GM23248 (cell line): ENCODE results near the gene FRMD3. TPM values are rescaled to one million over a fixed set of nuclear protein-coding genes. Genes with fewer than 3 reads are reported as not detected.
A peak's percentile ranks its signal among the peaks of the same experiment; 100 is the strongest.

ENCODE experiments used
- DNase-seq: peaks from one replicate; pipeline ENCODE4 v3.0.0-alpha.2; 2015
- H2AFZ ChIP-seq: fragments of 200-600 bp; sonication (generic); 2 replicates; pipeline ENCODE4 v1.6.1; 2016; ENCODE audit warnings: antibody characterized with exemption
- H3F3A ChIP-seq: fragments of 200-600 bp; sonication (generic); 2 replicates; pipeline ENCODE4 v1.6.1; 2016; ENCODE audit warnings: mild to moderate bottlenecking, antibody characterized with exemption, mixed run types; ENCODE audit not compliant: insufficient read depth
- H3K27ac ChIP-seq: fragments of 200-600 bp; sonication (generic); 2 replicates; pipeline ENCODE4 v1.5.1; 2016; ENCODE audit warnings: mild to moderate bottlenecking
- H3K27me3 ChIP-seq: fragments of 200-600 bp; sonication (generic); replicated peaks from 2 replicates; pipeline ENCODE4 v1.6.1; 2016; ENCODE audit warnings: mild to moderate bottlenecking; ENCODE audit not compliant: insufficient read depth
- H3K36me3 ChIP-seq: fragments of 200-600 bp; sonication (generic); 2 replicates; pipeline ENCODE4 v1.6.1; 2016; ENCODE audit warnings: low read depth, mild to moderate bottlenecking
- H3K4me1 ChIP-seq: fragments of 200-600 bp; sonication (generic); 2 replicates; pipeline ENCODE4 v1.6.1; 2016; ENCODE audit warnings: mild to moderate bottlenecking; ENCODE audit not compliant: insufficient read depth
- H3K4me2 ChIP-seq: fragments of 200-600 bp; sonication (generic); one replicate; pipeline ENCODE4 v1.6.1; 2016; ENCODE audit warnings: mild to moderate bottlenecking; ENCODE audit not compliant: unreplicated experiment
- H3K4me3 ChIP-seq: fragments of 200-600 bp; sonication (generic); 2 replicates; pipeline ENCODE4 v1.5.1; 2016; ENCODE audit warnings: mild to moderate bottlenecking
- H3K79me2 ChIP-seq: fragments of 200-600 bp; sonication (generic); 2 replicates; pipeline ENCODE4 v1.6.1; 2016; ENCODE audit warnings: mild to moderate bottlenecking; ENCODE audit not compliant: insufficient read depth
- H3K9ac ChIP-seq: fragments of 200-600 bp; sonication (generic); 2 replicates; pipeline ENCODE4 v1.6.1; 2016; ENCODE audit warnings: mild to moderate bottlenecking
- H3K9me2 ChIP-seq: fragments of 200-600 bp; sonication (generic); 2 replicates; pipeline ENCODE4 v1.6.1; 2016; ENCODE audit warnings: mixed run types, mild to moderate bottlenecking, moderate library complexity; ENCODE audit not compliant: insufficient read depth
- H3K9me3 ChIP-seq: fragments of 200-600 bp; sonication (generic); one replicate; pipeline ENCODE4 v1.6.1; 2017; ENCODE audit warnings: low read depth
- H4K20me1 ChIP-seq: fragments of 200-600 bp; sonication (generic); 2 replicates; pipeline ENCODE4 v1.6.0; 2016; ENCODE audit not compliant: insufficient read depth
- EZH2 ChIP-seq: fragments of 200-600 bp; sonication (generic); IDR thresholded peaks from 2 replicates; pipeline ENCODE4 v1.6.1; 2018; ENCODE audit warnings: antibody characterized with exemption, mild to moderate bottlenecking; ENCODE audit not compliant: insufficient read depth, poor library complexity, severe bottlenecking
- EZH2phosphoT487 ChIP-seq: fragments of 200-600 bp; sonication (generic); IDR thresholded peaks from 2 replicates; pipeline ENCODE4 v1.6.1; 2018; ENCODE audit warnings: antibody characterized with exemption, moderate library complexity, mild to moderate bottlenecking, low read depth; ENCODE audit not compliant: insufficient read depth
- WGBS, 2 experiments: methylation state at CpG; one replicate each; pipeline ENCODE4 v1.1.6; 2015 to 2017; ENCODE audit warnings: low lambda C conversion rate in 2 of 2, low coverage in 1 of 2; ENCODE audit errors: missing lambda C conversion rate in 2 of 2; 5-methylcytosine and 5-hydroxymethylcytosine counted together
- in situ Hi-C: fragments of 300-500 bp; cut with MboI; formaldehyde crosslinking; loops from 2 replicates; pipeline ENCODE4 v1.15.0; 2020
- polyA plus RNA-seq: library from polyadenylated mRNA; unstranded; fragments of >200 nt; fragmentation: Nextera tagmentation; extraction: Ambion mirVana; gene quantifications from 2 replicates; pipeline ENCODE4 v1.2.1, GENCODE V29; 2016
- total RNA-seq: library from RNA; depleted of rRNA; stranded (reverse); fragments of >200 nt; shearing (Covaris generic); gene quantifications from 2 replicates; pipeline ENCODE4 v1.2.3, GENCODE V29; 2014

The FRMD3 gene
- total and polyA plus RNA-seq, 2 experiments from 2014 or later, result 0.32 to 0.66 TPM

- Histone ChIP-seq H3K4me1 (peaks cover 22% of the 10 kb centered on the region), H3K4me2 (no peak overlapping the region), H3K27me3 (no peaks in the 10 kb centered on the region), H4K20me1 (no peaks in the 10 kb centered on the region), H3K9me2 (no peaks in the 10 kb centered on the region), H3K36me3 (no peaks in the 10 kb centered on the region), H3F3A (peaks cover 26% of the 10 kb centered on the region), H3K27ac (no peak overlapping the region), H2AFZ (no peak overlapping the region), H3K9me3 (no peaks in the 10 kb centered on the region), H3K4me3 (no peak overlapping the region), H3K9ac (no peak overlapping the region), H3K79me2 (no peaks in the 10 kb centered on the region)
- TF ChIP-seq EZH2phosphoT487 (no peak), EZH2 (no peak)
- in situ Hi-C loops, result no loop called here
- 52 to 60% methylated on average over 5 of the region's 5 CpGs for WGBS, 2 experiments
- peak; percentile 67 for DNase-seq
Observed at GRCh38 chr9:83280268-83280667, 257.9 kb downstream of the FRMD3 start.

GRCh38 chr9:83274787-83275186, 263.4 kb downstream of the FRMD3 start:
- no peaks in the 10 kb centered on the region for H3K79me2 ChIP-seq
- no peaks in the 10 kb centered on the region for H4K20me1 ChIP-seq
- H3K4me2 ChIP-seq, result no peak overlapping the region
- 95% methylated on average over 5 of the region's 5 CpGs for WGBS, 2 experiments
- H3K9me2 ChIP-seq, result no peaks in the 10 kb centered on the region
- H3K4me1 ChIP-seq, result no peaks in the 10 kb centered on the region
- no peaks in the 10 kb centered on the region for H3K36me3 ChIP-seq
- H3K9ac ChIP-seq, result no peak overlapping the region
- no peak for DNase-seq
- H3F3A ChIP-seq, result no peaks in the 10 kb centered on the region
- no peaks in the 10 kb centered on the region for H3K27me3 ChIP-seq
- no peaks in the 10 kb centered on the region for H3K9me3 ChIP-seq
- in situ Hi-C loops, result no loop called here
- H2AFZ ChIP-seq, result no peak overlapping the region
- H3K4me3 ChIP-seq, result no peak overlapping the region
- no peak overlapping the region for H3K27ac ChIP-seq
- TF ChIP-seq EZH2phosphoT487 (no peak), EZH2 (no peak)

- 100% methylated on average over 2 of the region's 2 CpGs for WGBS, 2 experiments
- H3K79me2 ChIP-seq, result no peaks in the 10 kb centered on the region
- no peaks in the 10 kb centered on the region for H3K9me3 ChIP-seq
- no peak for DNase-seq
- H3K9ac ChIP-seq, result no peak overlapping the region
- no peak overlapping the region for H3K27ac ChIP-seq
- no peaks in the 10 kb centered on the region for H3K9me2 ChIP-seq
- H3K27me3 ChIP-seq, result no peaks in the 10 kb centered on the region
- in situ Hi-C loops, result no loop called here
- H3F3A ChIP-seq, result no peaks in the 10 kb centered on the region
- no peak overlapping the region for H3K4me2 ChIP-seq
- H2AFZ ChIP-seq, result no peak overlapping the region
- no peaks in the 10 kb centered on the region for H3K36me3 ChIP-seq
- no peak overlapping the region for H3K4me3 ChIP-seq
- no peaks in the 10 kb centered on the region for H4K20me1 ChIP-seq
- H3K4me1 ChIP-seq, result peaks cover 8% of the 10 kb centered on the region
- TF ChIP-seq EZH2phosphoT487 (no peak), EZH2 (no peak)
Observed at GRCh38 chr9:83271665-83272071, 266.5 kb downstream of the FRMD3 start.

- Histone ChIP-seq H3K9ac (no peak overlapping the region), H3K4me2 (no peak overlapping the region), H3K9me2 (no peaks in the 10 kb centered on the region), H3F3A (no peaks in the 10 kb centered on the region), H3K27ac (no peak overlapping the region), H3K4me3 (no peak overlapping the region), H3K9me3 (no peaks in the 10 kb centered on the region), H2AFZ (no peak overlapping the region), H3K79me2 (no peaks in the 10 kb centered on the region), H4K20me1 (no peaks in the 10 kb centered on the region), H3K36me3 (no peaks in the 10 kb centered on the region), H3K27me3 (no peaks in the 10 kb centered on the region), H3K4me1 (peaks cover 14% of the 10 kb centered on the region)
- no peak for DNase-seq
- in situ Hi-C loops, result no loop called here
- TF ChIP-seq EZH2phosphoT487 (no peak), EZH2 (no peak)
- WGBS, 2 experiments, result 59% methylated on average over 3 of the region's 3 CpGs
Observed at GRCh38 chr9:83270116-83270515, 268.1 kb downstream of the FRMD3 start.

GRCh38 chr9:83267741-83268140, 270.5 kb downstream of the FRMD3 start:
- H3K27ac ChIP-seq, result no peak overlapping the region
- H3K27me3 ChIP-seq, result no peaks in the 10 kb centered on the region
- DNase-seq, result no peak
- no peaks in the 10 kb centered on the region for H3K79me2 ChIP-seq
- no peak for TF ChIP-seq EZH2phosphoT487
- TF ChIP-seq EZH2, result no peak
- H3K9me3 ChIP-seq, result no peaks in the 10 kb centered on the region
- no peak overlapping the region for H2AFZ ChIP-seq
- H3K9ac ChIP-seq, result no peak overlapping the region
- no peaks in the 10 kb centered on the region for H4K20me1 ChIP-seq
- H3K36me3 ChIP-seq, result no peaks in the 10 kb centered on the region
- H3K4me1 ChIP-seq, result peaks cover 14% of the 10 kb centered on the region
- H3F3A ChIP-seq, result no peaks in the 10 kb centered on the region
- no peak overlapping the region for H3K4me3 ChIP-seq
- H3K4me2 ChIP-seq, result no peak overlapping the region
- H3K9me2 ChIP-seq, result no peaks in the 10 kb centered on the region
- in situ Hi-C loops, result no loop called here
- WGBS, 2 experiments, result 75 to 82% methylated on average over 5 of the region's 5 CpGs
